SK-N-SH (cell line): ENCODE measurements around the gene SLC39A9. TPM values are rescaled to one million over a fixed set of nuclear protein-coding genes. Genes with fewer than 3 reads are reported as not detected.

Source experiments
- CTCF ChIA-PET: fragments of 300-600, 350-600 bp; formaldehyde crosslinking; extraction: SDS; loops from one replicate; lab custom pipeline; 2021; lab: Yijun Ruan, JAX
- POLR2A ChIA-PET: fragments of 350-600 bp; sonication (Branson Sonifier 250); formaldehyde crosslinking; extraction: SDS; loops from one replicate; lab custom pipeline; 2020; ENCODE audit warnings: antibody characterized with exemption, inconsistent platforms; lab: Yijun Ruan, JAX
- DNase-seq: peaks from one replicate; pipeline ENCODE4 v3.0.0; 2012
- H2AFZ ChIP-seq: fragments of 200-600 bp; sonication (generic); 2 replicates; pipeline ENCODE4 v1.8.1; 2016; ENCODE audit warnings: antibody characterized with exemption, mild to moderate bottlenecking, low read depth
- H3F3A ChIP-seq: fragments of 200-600 bp; sonication (generic); replicated peaks from 2 replicates; pipeline ENCODE3; 2016; ENCODE audit warnings: antibody characterized with exemption, mild to moderate bottlenecking; ENCODE audit not compliant: insufficient read depth
- H3K27ac ChIP-seq, 2 experiments: fragments of 200-500 bp in 1 of 2; fragments of 200-600 bp in 1 of 2; sonication (Bioruptor generic) in 1 of 2; sonication (generic), shearing (Covaris generic) in 1 of 2; 2 replicates each; pipeline versions ENCODE4 v1.5.1 to v1.6.1; 2014 to 2016; ENCODE audit warnings: low read depth in 2 of 2, inconsistent platforms in 1 of 2, low read length in 1 of 2, mild to moderate bottlenecking in 1 of 2, mixed read lengths in 1 of 2
- H3K27me3 ChIP-seq: fragments of 200-600 bp; sonication (generic), shearing (Covaris generic); 2 replicates; pipeline ENCODE4 v1.6.1; 2016; ENCODE audit warnings: mixed run types; ENCODE audit not compliant: insufficient read depth
- H3K36me3 ChIP-seq, 2 experiments: fragments of 200-500 bp in 1 of 2; fragments of 200-600 bp in 1 of 2; sonication (Bioruptor generic) in 1 of 2; sonication (generic) in 1 of 2; replicated peaks in 1 of 2; 2 replicates each; pipeline versions ENCODE3 to v1.5.1; 2014 to 2016; ENCODE audit warnings: low read length in 1 of 2, mild to moderate bottlenecking in 1 of 2; ENCODE audit not compliant: insufficient read depth in 2 of 2, control insufficient read depth in 1 of 2
- H3K4me1 ChIP-seq, 2 experiments: fragments of 200-500 bp in 1 of 2; fragments of 200-600 bp in 1 of 2; sonication (Bioruptor generic) in 1 of 2; sonication (generic), shearing (Covaris generic) in 1 of 2; 2 replicates each; pipeline versions ENCODE4 v1.5.1 to v1.6.1; 2014 to 2016; ENCODE audit warnings: low read depth in 1 of 2, low read length in 1 of 2, mixed run types in 1 of 2; ENCODE audit not compliant: insufficient read depth in 2 of 2, control insufficient read depth in 1 of 2
- H3K4me2 ChIP-seq: fragments of 200-600 bp; sonication (generic), shearing (Covaris generic); 2 replicates; pipeline ENCODE4 v1.6.1; 2017; ENCODE audit warnings: mixed run types
- H3K4me3 ChIP-seq, 2 experiments: fragments of 200-500 bp in 1 of 2; fragments of 200-600 bp in 1 of 2; sonication (Bioruptor generic) in 1 of 2; sonication (generic), shearing (Covaris generic) in 1 of 2; 2 replicates each; pipeline versions ENCODE4 v1.5.1 to v1.8.1; 2014 to 2016; ENCODE audit warnings: low read depth in 2 of 2, inconsistent platforms in 1 of 2, low read length in 1 of 2, mild to moderate bottlenecking in 1 of 2, mixed read lengths in 1 of 2, moderate library complexity in 1 of 2
- H3K79me2 ChIP-seq: fragments of 200-600 bp; sonication (generic); 2 replicates; pipeline ENCODE4 v1.8.1; 2017; ENCODE audit warnings: mild to moderate bottlenecking; ENCODE audit not compliant: insufficient read depth
- H3K9ac ChIP-seq: fragments of 200-600 bp; sonication (generic); 2 replicates; pipeline ENCODE4 v1.6.1; 2017; ENCODE audit warnings: mixed run types
- H3K9me2 ChIP-seq: fragments of 200-600 bp; sonication (generic); 2 replicates; pipeline ENCODE4 v1.6.1; 2017; ENCODE audit warnings: mixed run types
- H3K9me3 ChIP-seq: fragments of 200-600 bp; sonication (generic); 2 replicates; pipeline ENCODE4 v1.6.1; 2017; ENCODE audit warnings: mixed run types, mild to moderate bottlenecking, moderate library complexity
- H4K20me1 ChIP-seq: fragments of 200-600 bp; sonication (generic); 2 replicates; pipeline ENCODE4 v1.6.1; 2017; ENCODE audit warnings: mild to moderate bottlenecking, mixed run types; ENCODE audit not compliant: insufficient read depth
- ELF1 ChIP-seq: IDR thresholded peaks from 2 replicates; pipeline ENCODE4 v1.4.0; 2012
- FOXM1 ChIP-seq: IDR thresholded peaks from 2 replicates; pipeline ENCODE4 v1.4.0; 2012; ENCODE audit warnings: low read depth, mild to moderate bottlenecking
- GATA2 ChIP-seq: sonication (generic); formaldehyde crosslinking; IDR thresholded peaks from 2 replicates; pipeline ENCODE4 v1.5.0; 2020; ENCODE audit warnings: mild to moderate bottlenecking, missing genetic modification reagents
- JUND ChIP-seq: IDR thresholded peaks from 2 replicates; pipeline ENCODE4 v1.4.0; 2012
- MXI1 ChIP-seq: IDR thresholded peaks from 2 replicates; pipeline ENCODE4 v1.6.1; 2012; ENCODE audit warnings: mild to moderate bottlenecking, low read depth, low read length, improper control_type of control experiment
- NFIC ChIP-seq: IDR thresholded peaks from 2 replicates; pipeline ENCODE4 v1.4.0; 2012; ENCODE audit warnings: borderline replicate concordance
- RAD21 ChIP-seq: IDR thresholded peaks from 2 replicates; pipeline ENCODE4 v1.6.1; 2012; ENCODE audit warnings: mild to moderate bottlenecking, low read length
- RFX5 ChIP-seq: IDR thresholded peaks from 2 replicates; pipeline ENCODE4 v1.6.1; 2012; ENCODE audit warnings: mild to moderate bottlenecking, improper control_type of control experiment, low read length
- RXRA ChIP-seq: IDR thresholded peaks from 2 replicates; pipeline ENCODE4 v1.4.0; 2012; ENCODE audit warnings: low read depth, mild to moderate bottlenecking, borderline replicate concordance
- SMC3 ChIP-seq: IDR thresholded peaks from 2 replicates; pipeline ENCODE4 v1.6.1; 2012; ENCODE audit warnings: low read depth, low read length, improper control_type of control experiment
- WGBS: methylation state at CpG from one replicate; pipeline ENCODE4 v1.1.6; 2017; ENCODE audit warnings: low lambda C conversion rate; 5-methylcytosine and 5-hydroxymethylcytosine counted together
- polyA plus RNA-seq, 3 experiments: library from polyadenylated mRNA; depleted of rRNA; stranded (reverse); fragments of >200 nt; gene quantifications; 2 replicates each; pipeline ENCODE4 v1.2.3, GENCODE V29; 2012
- TF ChIP-seq, protein P1 (sequence below): IDR thresholded peaks from 2 replicates; pipeline ENCODE4; 2012
- TF ChIP-seq, protein P2 (sequence below): IDR thresholded peaks from 2 replicates; pipeline ENCODE4 v1.4.0; 2012; ENCODE audit warnings: low read depth
- TF ChIP-seq, protein P3 (sequence below): IDR thresholded peaks from 2 replicates; pipeline ENCODE4 v1.4.0; 2012; ENCODE audit warnings: low read depth, borderline replicate concordance
- TF ChIP-seq, protein P4 (sequence below): fragments of 150-350 bp; IDR thresholded peaks from 2 replicates; pipeline ENCODE4 v1.6.1; 2017; ENCODE audit warnings: antibody characterized with exemption, low read length, low read depth, borderline replicate concordance

The SLC39A9 gene
- polyA plus RNA-seq, 1 of the 3 experiments (the other 2 are of a cell fraction), result 39.8 TPM

DNA sequence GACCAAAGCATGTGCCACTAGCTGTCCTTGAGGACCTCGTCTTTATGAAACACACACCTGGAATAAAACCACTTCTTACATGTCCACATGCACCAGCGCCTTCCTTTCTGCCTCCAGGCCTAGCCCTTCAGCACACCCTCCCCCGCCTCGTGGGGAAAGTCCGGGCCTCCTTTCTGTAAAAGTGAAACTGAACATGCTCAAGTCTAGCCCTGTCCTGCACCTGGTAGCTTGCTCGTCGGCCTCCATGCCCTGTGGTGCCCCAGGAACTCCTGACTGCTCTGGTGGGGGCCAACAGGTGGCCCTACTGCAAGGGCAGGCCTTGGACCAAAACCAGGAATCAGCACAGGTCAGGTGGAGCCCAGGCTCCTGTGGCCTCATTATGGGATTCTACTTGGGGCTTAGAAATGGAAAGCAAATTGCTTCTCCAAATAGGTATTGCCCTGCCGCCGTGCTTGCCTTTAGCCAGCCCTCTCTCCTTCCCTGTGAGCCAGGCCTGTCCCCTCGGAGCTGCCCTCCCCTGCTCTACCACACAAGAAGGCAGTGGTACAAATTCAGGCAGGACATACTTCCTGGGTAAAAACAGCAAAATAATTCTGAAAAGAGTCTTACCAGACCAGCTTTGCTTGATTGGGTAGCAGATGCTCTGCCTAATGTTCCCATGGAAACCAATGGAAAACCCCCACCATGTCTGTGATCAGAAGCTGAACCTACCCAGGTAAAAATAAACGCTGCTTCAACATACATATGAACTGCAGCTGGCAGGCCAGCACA is 43.9 kb upstream of the SLC39A9 start:
- no peak overlapping the region for H2AFZ ChIP-seq
- peaks cover 3 to 4% of the 10 kb centered on the region in 2 experiments; a peak in 2 of 4 replicates for H3K4me1 ChIP-seq
- H3K27me3 ChIP-seq, result no peaks in the 10 kb centered on the region
- 93% methylated on average over 9 of the region's 11 CpGs for WGBS
- no peak overlapping the region for H3K27ac ChIP-seq
- H3K36me3 ChIP-seq, result peaks cover 0 to 3% of the 10 kb centered on the region in 2 experiments
- no peaks in the 10 kb centered on the region for H3K9me2 ChIP-seq
- TF ChIP-seq JUND, result no peak
- ChIA-PET CTCF (interaction anchor here (1.1 to 1.4 kb wide), 2 partner anchors 9 to 112 kb away, joined by 3 to 5 read pairs; no protein-coding TSS in a partner anchor), POLR2A (interaction anchor here (0.6 kb wide), 1 partner anchor 21 kb away, joined by 3 read pairs; no protein-coding TSS in a partner anchor)
- H3F3A ChIP-seq, result no peaks in the 10 kb centered on the region
- no peaks in the 10 kb centered on the region for H3K79me2 ChIP-seq
- no peak overlapping the region for H3K4me2 ChIP-seq
- H3K9ac ChIP-seq, result no peak overlapping the region
- H3K9me3 ChIP-seq, result no peaks in the 10 kb centered on the region
- H4K20me1 ChIP-seq, result no peaks in the 10 kb centered on the region
- no peak overlapping the region for H3K4me3 ChIP-seq
- no peak for DNase-seq

DNA sequence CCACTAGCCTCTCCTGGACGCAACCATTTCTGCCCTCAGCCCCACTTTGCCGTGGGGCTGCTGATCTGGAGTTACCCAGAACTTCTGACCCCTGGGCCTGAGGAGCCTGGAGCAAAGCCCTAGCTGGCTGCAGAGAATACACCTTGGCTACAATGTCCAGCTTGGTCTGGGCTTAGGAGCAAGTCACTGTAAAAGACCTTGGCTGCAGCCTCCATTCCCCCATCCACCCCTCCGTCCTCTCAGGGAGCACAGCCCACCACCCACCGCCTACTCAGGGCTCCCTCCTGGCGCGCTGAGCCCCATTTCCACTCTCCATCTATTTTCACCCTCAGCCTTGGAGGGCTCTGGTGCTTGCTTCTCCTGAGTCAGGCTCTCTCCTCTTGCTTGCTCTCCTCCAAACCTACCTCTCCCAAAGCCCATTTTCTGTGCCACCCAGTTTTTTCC is 43.3 kb upstream of the SLC39A9 start:
- Histone ChIP-seq H3F3A (no peaks in the 10 kb centered on the region), H3K27ac (peak overlapping the region in 1 of 2 experiments; percentile 56; a peak in 1 of 4 replicates), H3K4me3 (no peak overlapping the region), H3K27me3 (no peaks in the 10 kb centered on the region), H3K4me2 (no peak overlapping the region; the same call in 1 of the 2 replicates), H2AFZ (peak overlapping the region; percentile 44; the same call in 1 of the 2 replicates), H3K9me3 (no peaks in the 10 kb centered on the region), H4K20me1 (no peaks in the 10 kb centered on the region), H3K9me2 (no peaks in the 10 kb centered on the region), H3K36me3 (peaks cover 0 to 3% of the 10 kb centered on the region in 2 experiments), H3K4me1 (peaks cover 3 to 4% of the 10 kb centered on the region in 2 experiments; a peak in 2 of 4 replicates)
- ChIA-PET POLR2A (interaction anchor here (0.6 kb wide), 1 partner anchor 22 kb away, joined by 3 read pairs; no protein-coding TSS in a partner anchor), CTCF (interaction anchor here (1.1 kb wide), 1 partner anchor 8 kb away, joined by 3 read pairs; no protein-coding TSS in a partner anchor)
- WGBS, result 91% methylated on average over 6 of the region's 6 CpGs
- TF ChIP-seq RXRA (no peak), SMC3 (no peak), RAD21 (no peak), FOXM1 (no peak), ELF1 (no peak), GATA2 (no peak), RFX5 (no peak), NFIC (no peak), MXI1 (no peak)
- TF ChIP-seq, protein P1, sequence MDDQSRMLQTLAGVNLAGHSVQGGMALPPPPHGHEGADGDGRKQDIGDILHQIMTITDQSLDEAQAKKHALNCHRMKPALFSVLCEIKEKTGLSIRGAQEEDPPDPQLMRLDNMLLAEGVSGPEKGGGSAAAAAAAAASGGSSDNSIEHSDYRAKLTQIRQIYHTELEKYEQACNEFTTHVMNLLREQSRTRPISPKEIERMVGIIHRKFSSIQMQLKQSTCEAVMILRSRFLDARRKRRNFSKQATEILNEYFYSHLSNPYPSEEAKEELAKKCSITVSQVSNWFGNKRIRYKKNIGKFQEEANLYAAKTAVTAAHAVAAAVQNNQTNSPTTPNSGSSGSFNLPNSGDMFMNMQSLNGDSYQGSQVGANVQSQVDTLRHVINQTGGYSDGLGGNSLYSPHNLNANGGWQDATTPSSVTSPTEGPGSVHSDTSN, result no peak
- TF ChIP-seq, protein P2, sequence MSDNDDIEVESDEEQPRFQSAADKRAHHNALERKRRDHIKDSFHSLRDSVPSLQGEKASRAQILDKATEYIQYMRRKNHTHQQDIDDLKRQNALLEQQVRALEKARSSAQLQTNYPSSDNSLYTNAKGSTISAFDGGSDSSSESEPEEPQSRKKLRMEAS, result no peak
- TF ChIP-seq, protein P3, sequence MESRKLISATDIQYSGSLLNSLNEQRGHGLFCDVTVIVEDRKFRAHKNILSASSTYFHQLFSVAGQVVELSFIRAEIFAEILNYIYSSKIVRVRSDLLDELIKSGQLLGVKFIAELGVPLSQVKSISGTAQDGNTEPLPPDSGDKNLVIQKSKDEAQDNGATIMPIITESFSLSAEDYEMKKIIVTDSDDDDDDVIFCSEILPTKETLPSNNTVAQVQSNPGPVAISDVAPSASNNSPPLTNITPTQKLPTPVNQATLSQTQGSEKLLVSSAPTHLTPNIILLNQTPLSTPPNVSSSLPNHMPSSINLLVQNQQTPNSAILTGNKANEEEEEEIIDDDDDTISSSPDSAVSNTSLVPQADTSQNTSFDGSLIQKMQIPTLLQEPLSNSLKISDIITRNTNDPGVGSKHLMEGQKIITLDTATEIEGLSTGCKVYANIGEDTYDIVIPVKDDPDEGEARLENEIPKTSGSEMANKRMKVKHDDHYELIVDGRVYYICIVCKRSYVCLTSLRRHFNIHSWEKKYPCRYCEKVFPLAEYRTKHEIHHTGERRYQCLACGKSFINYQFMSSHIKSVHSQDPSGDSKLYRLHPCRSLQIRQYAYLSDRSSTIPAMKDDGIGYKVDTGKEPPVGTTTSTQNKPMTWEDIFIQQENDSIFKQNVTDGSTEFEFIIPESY, result no peak
- TF ChIP-seq, protein P4, sequence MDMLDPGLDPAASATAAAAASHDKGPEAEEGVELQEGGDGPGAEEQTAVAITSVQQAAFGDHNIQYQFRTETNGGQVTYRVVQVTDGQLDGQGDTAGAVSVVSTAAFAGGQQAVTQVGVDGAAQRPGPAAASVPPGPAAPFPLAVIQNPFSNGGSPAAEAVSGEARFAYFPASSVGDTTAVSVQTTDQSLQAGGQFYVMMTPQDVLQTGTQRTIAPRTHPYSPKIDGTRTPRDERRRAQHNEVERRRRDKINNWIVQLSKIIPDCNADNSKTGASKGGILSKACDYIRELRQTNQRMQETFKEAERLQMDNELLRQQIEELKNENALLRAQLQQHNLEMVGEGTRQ, result no peak
- TF ChIP-seq, all 33 proteins: peak for 0
- DNase-seq, result no peak
- H3K79me2 ChIP-seq, result no peaks in the 10 kb centered on the region
- peak overlapping the region; percentile 32; the same call in 1 of the 2 replicates for H3K9ac ChIP-seq
